Cerebellar cortex (tissue), 1 donor: ENCODE data around the gene PXDN.
A peak's percentile ranks its signal among the peaks of the same experiment; 100 is the strongest.
"Not testable (repeated sequence)": the region's sequence is repeated elsewhere in the genome, so short reads cannot be mapped to it uniquely, and the experiment has no call there.

Experiments used
- DNase-seq: peaks from one replicate; pipeline ENCODE4 v3.0.0-alpha.2; 2015; ENCODE audit warnings: low spot score

PXDN gene

DNA sequence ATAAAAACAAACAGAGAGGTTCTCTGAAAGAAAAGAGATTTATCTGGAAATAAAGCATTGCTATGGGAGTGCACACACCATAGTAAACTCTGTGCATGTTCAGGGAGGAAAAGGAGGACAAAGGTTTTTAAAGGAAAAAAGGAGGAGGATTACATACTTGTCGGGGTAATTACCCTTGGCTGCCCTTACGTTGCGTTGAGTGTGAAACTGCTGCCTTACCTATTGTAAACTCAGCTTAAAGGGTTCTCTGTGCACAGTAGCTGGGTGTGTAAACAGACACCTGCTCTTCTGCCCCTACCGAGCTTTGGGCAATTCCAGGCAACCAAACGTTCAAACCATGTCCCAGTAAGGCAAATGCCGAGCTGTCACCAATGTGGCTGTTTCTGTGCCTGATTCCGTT is 29.6 kb upstream of the PXDN start:
- DNase-seq: no peak

- no peak for DNase-seq
Observed at GRCh38 chr2:1772471-1773267, 28.4 kb upstream of the PXDN start.

GRCh38 chr2:1771626-1772280 is 27.4 kb upstream of the PXDN start:
- no peak for DNase-seq

- no peak for DNase-seq
Observed at GRCh38 chr2:1770566-1771380, 26.5 kb upstream of the PXDN start.

DNA sequence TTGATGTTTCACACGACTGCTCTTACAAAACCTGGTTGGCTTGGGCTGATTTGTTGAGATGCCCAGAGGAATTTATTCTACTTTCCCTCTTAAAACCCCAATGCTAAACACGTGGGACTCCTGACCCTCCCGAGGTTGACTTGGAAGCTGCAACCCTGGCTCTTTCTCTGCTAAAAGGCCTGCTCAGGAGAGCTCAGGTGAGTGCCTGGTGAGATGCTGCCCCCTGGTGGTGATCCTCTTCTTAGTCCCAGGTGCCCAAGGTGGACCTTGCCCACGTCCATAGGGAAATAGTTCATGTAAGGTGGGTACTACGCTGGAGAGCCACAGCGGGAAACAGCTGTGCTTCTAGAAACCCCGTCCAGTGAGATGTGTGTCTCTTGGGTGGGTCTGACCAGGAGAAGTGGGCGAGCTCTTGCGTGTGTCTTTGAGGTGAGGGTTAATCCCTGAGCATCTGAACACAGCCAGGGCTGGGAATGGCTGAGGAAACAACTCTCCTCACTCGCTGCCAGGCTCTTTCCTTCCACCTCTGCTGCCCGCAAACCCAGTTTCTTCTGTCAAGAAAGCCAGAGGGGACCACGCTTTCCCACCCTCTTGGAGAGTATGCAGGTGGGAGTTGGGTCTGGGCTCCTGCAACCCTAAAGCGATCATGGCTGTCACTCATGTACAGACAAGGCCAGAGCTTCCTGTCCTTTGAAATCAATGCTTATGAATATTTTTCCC is 25.5 kb upstream of the PXDN start:
- DNase-seq: peak; percentile 72

- DNase-seq: no peak
Observed at GRCh38 chr2:1767939-1768691, 23.8 kb upstream of the PXDN start.

GRCh38 chr2:1766851-1767811 is 22.8 kb upstream of the PXDN start:
- no peak for DNase-seq

DNA sequence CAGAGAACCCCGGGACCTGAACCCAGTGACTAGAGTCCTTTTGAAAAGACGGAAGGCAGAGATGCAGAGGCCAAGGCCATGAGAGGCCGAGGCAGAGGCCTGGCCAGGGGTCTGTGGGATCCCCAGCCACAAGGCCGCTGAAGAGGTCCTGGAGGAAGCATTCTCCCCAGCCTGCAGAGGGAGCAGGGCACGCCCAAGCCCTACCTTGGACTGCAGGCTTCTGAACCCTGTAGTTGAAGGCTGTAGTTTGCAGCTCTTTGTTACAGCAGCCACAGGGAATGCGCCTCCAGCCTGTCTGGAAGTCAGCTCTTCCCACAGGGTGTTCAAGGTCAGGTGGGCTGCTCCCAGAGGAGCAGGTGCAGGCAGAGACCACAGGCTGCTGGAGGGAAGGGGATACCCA is 22.1 kb upstream of the PXDN start:
- no peak for DNase-seq

- not testable (repeated sequence) for DNase-seq
Observed at GRCh38 chr2:1765201-1765600, 20.9 kb upstream of the PXDN start.

DNA sequence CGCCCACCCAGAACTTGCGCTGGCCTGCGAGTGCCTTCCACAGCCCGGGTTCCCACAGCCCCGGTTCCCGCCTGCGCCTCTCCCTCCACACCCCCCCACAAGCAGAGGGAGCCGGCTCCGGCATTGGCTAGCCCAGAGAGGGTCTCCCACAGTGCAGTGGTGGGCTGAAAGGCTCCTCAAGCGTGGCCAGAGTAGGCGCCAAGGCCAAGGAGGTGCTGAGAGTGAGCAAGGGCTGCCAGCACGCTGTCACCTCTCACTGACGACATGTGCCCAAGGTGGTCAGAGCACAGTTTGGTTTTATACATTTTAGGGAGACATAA is 15.3 kb upstream of the PXDN start:
- DNase-seq: no peak

GRCh38 chr2:1758774-1759610 is 14.7 kb upstream of the PXDN start:
- no peak for DNase-seq

- DNase-seq: no peak
Observed at GRCh38 chr2:1758171-1758570, 13.9 kb upstream of the PXDN start.

DNA sequence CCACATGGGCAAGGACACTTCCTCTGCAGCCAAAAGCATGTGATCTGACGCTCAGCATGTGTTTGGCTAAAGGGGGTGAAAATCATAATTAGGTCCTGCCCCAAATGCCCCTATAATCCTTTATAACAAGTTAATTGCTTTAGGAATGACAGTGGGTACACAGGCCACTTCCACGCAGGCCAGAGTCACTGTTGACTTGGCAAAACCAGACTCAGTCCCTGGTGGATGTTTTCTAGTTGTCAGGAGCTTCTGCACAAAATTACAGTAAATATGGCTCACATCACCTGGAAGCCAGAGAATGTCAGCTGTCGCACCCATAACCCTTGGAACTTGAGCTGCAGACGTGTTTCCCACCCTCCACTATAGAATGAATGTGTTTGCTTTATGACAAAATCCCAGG is 13.3 kb upstream of the PXDN start:
- no peak for DNase-seq

DNA sequence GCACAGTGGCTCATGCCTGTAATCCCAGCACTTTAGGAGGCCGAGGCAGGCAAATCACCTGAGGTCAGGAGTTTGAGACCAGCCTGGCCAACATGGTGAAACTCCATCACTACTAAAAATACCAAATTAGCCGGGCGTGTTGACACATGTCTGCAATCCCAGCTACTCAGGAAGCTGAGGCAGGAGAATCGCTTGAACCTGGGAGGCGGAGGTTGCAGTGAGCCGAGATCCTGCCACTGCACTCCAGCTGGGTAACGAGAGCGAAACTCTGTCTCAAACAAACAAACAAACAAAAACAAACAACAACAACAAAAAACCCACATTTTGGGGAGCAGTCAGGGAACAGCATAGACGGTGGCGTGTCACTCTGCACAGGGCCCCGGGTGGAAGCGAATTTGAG is 12.8 kb upstream of the PXDN start:
- DNase-seq: not testable (repeated sequence)

GRCh38 chr2:1756456-1756855 is 12.1 kb upstream of the PXDN start:
- no peak for DNase-seq

DNA sequence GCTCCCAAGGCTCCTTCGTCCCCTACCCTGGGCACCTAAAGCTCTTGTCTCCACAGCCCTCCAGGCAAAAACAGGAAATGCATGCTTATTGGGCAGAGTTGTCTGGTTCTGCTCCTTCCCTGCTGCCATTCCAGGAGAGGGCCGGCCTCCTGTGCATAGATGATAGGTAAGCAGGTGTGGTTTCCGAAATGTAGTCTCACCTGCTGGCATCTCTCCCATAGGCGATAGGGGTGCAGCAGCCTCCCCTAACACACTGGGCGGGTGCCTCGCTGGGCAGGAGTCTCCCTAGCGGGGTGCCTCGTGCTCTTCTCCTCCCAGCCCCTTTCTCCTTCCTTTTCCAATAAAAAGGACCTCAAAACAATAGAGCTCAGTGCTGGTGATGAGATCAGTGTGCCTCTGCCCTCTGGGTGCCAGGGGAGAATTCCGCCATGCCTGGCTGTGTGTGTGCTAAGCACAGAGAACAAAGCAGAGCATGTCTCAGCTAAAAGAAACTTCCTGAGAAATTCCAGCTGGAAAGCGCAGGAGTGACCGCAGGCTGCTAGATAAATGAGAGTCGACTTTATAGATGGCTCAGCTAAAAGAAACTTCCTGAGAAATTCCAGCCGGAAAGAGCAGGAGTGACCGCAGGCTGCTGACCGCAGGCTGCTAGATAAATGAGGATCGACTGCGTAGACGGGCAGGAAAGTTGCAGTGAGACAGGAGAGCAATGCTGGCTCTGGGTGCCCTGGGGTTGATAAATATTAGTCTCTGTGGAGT is 11.3 kb upstream of the PXDN start:
- DNase-seq: no peak

DNA sequence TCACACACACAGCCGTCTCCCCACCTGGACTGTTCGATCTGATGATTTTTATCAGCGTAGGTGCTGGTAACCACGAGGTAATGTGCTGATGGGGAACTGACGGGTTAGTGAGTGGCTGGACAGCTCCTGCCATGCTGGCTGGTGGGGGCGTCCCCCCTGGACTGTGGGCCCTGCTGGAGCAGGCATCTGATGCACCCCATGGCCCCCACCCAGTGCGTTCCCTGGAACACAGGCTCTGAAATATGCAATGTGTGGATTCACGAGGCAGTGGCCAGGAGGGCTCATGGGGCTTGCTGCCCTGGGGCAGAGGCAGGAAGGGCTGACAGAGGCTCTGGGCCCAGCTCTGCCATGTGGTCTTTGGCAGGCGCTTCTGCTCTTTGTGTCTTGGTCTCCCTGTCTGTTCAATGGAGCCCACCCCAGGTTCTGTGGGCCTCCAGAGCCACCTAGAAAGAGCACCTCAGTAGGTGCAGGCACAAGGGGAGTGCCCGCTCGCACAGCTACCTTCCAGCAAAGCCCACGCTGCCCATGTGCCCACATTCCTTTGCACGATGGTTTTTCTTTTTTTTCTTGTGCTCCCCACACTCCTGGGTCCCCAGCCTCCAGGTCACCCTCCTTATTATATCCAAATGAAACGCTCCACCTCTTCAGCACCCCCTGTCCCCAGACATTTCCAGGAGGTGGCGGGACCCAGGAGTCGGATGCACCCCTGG is 10.3 kb upstream of the PXDN start:
- DNase-seq: no peak

- DNase-seq: no peak
Observed at GRCh38 chr2:1754046-1754445, 9.7 kb upstream of the PXDN start.
